A549 (cell line): Measurements from ENCODE around the gene VPS52. TPM values are rescaled to one million over a fixed set of nuclear protein-coding genes. Genes with fewer than 3 reads are reported as not detected.
A peak's percentile ranks its signal among the peaks of the same experiment; 100 is the strongest.

Experiments
- ATAC-seq, 2 experiments: fragments of 200-7000 bp in 1 of 2; fragments of >200 bp in 1 of 2; cut with Nextera tagmentation in 1 of 2; cut with Tn5 transposase in 1 of 2; 3 replicates each; pipeline versions ENCODE4 v1.8.0 to v1.9.1; 2018 to 2020; ENCODE audit warnings: mild to moderate bottlenecking in 1 of 2, moderate library complexity in 1 of 2
- CTCF ChIA-PET: fragments of 300-600 bp; sonication (Branson Sonifier 250); formaldehyde crosslinking; extraction: SDS; loops from one replicate; lab custom pipeline; 2021; ENCODE audit warnings: antibody characterized with exemption, inconsistent platforms; lab: Yijun Ruan, JAX
- POLR2A ChIA-PET: fragments of 350-600 bp; formaldehyde crosslinking; extraction: SDS; loops from one replicate; lab custom pipeline; 2021; ENCODE audit warnings: antibody characterized with exemption, inconsistent platforms; lab: Yijun Ruan, JAX
- DNase-seq, 2 experiments: peaks; one replicate each; pipeline versions ENCODE4 v3.0.0 to v3.0.0-alpha.2; 2011 to 2016; ENCODE audit warnings: low read depth in 1 of 2, low spot score in 1 of 2
- FAIRE-seq: peaks from 2 replicates; lab custom pipeline; 2011; peaks lifted over from hg19 to GRCh38; lab: Jason Lieb, UNC
- H3K27ac ChIP-seq, 2 experiments: fragments of >200 bp; sonication (Bioruptor Twin); formaldehyde crosslinking; 3 replicates each; pipeline ENCODE4 v1.5.1; 2016 to 2017
- H3K4me1 ChIP-seq: fragments of >200 bp; sonication (Bioruptor Twin); formaldehyde crosslinking; 3 replicates; pipeline ENCODE4 v1.6.1; 2016
- H3K4me2 ChIP-seq: fragments of >200 bp; sonication (Bioruptor Twin); formaldehyde crosslinking; 3 replicates; pipeline ENCODE4 v1.6.1; 2016
- H3K4me3 ChIP-seq: fragments of >200 bp; sonication (Bioruptor Twin); formaldehyde crosslinking; 3 replicates; pipeline ENCODE4 v1.5.1; 2016
- H3K9me3 ChIP-seq: fragments of >200 bp; sonication (Bioruptor Twin); formaldehyde crosslinking; 3 replicates; pipeline ENCODE4 v1.6.1; 2016
- FOSB ChIP-seq: fragments of 250-450 bp; sonication (Bioruptor Pico); IDR thresholded peaks from 2 replicates; pipeline ENCODE4 v1.5.0; 2020; ENCODE audit warnings: mild to moderate bottlenecking, moderate library complexity
- HDAC2 ChIP-seq: fragments of 200-600 bp; sonication (generic); IDR thresholded peaks from 2 replicates; pipeline ENCODE4 v1.6.1; 2016
- HEYL ChIP-seq: fragments of 250-450 bp; sonication (Bioruptor Pico); IDR thresholded peaks from 2 replicates; pipeline ENCODE4 v1.8.0; 2021; ENCODE audit warnings: mild to moderate bottlenecking, moderate library complexity
- JUN ChIP-seq, 2 experiments: fragments of >200 bp; sonication (Bioruptor Twin); formaldehyde crosslinking; IDR thresholded peaks; 2 replicates in 1 of 2; 3 replicates in 1 of 2; pipeline ENCODE4 v1.6.1; 2016 to 2017
- KDM5A ChIP-seq: fragments of 200-600 bp; sonication (generic); IDR thresholded peaks from 2 replicates; pipeline ENCODE4 v1.6.1; 2016; ENCODE audit warnings: antibody characterized with exemption, mild to moderate bottlenecking
- RNF2 ChIP-seq: fragments of 200-600 bp; sonication (generic); IDR thresholded peaks from 2 replicates; pipeline ENCODE4 v1.6.1; 2016; ENCODE audit warnings: low read depth, mild to moderate bottlenecking, antibody characterized with exemption, moderate library complexity, borderline replicate concordance
- ZC3H11A ChIP-seq: fragments of 450-650 bp; IDR thresholded peaks from 2 replicates; pipeline ENCODE4 v1.6.1; 2014; ENCODE audit warnings: antibody characterized with exemption, mild to moderate bottlenecking
- whole genome bisulfite sequencing: methylation state at CpG from one replicate; pipeline ENCODE4 v1.1.6; 2017; ENCODE audit errors: missing lambda C conversion rate; 5-methylcytosine and 5-hydroxymethylcytosine counted together
- polyA plus RNA-seq, 4 experiments: library from polyadenylated mRNA; depleted of rRNA in 3 of 4; stranded (reverse); fragments of >200 nt; fragmentation: RNase III in 1 of 4; extraction: RNeasy Plus Mini Kit Qiagen cat#74134 plus additional on column Dnase treatment in 1 of 4; gene quantifications; 2 replicates in 3 of 4; 3 replicates in 1 of 4; pipeline ENCODE4 v1.2.3, GENCODE V29; 2011 to 2017
- small RNA-seq, 6 experiments: library from RNA; depleted of rRNA; stranded (forward); fragments of <200 nt; gene quantifications; one replicate each; pipeline ENCODE3, GENCODE V24; 2012

Gene VPS52
- polyA plus RNA-seq, 2 of the 4 experiments (the other 2 are of a cell fraction) = 22.8 to 38.9 TPM

- no peak for ATAC-seq
- no peak for TF ChIP-seq FOSB
- DNase-seq = no peak
- peaks cover 50% of the 10 kb centered on the region for H3K4me1 ChIP-seq
- H3K27ac ChIP-seq = no peak overlapping the region
- ChIA-PET POLR2A (no interaction called here), CTCF (interaction anchor here (0.8 kb wide), 1 partner anchor 46 kb away, joined by 3 read pairs; no protein-coding TSS in a partner anchor)
- H3K4me3 ChIP-seq = no peak overlapping the region
- H3K9me3 ChIP-seq = no peaks in the 10 kb centered on the region
- 77% methylated on average over 6 of the region's 6 CpGs for WGBS
- FAIRE-seq = no peak
- H3K4me2 ChIP-seq = no peak overlapping the region
These were observed 68.9 kb downstream of the VPS52 start for GRCh38 chr6:33202799-33203198.

DNA sequence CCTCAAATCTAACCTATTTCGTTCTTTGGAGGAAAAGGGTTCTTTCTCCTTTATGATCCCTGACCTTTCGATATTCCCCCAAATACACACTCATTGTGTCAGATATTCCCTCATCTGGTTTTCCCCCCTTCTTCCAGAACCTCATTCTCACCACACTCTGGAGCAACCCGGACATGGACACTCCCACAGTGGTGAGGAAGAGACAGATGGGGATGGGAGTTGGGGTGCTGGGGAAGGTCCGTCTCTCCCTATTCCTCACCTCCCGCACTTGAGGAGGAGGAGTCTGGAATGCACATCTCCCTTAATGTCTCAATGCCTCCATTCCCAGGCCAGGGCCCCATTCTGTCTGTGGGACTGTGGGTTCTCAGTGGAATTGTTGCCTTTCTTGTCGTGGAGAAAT, 69.7 kb downstream of the VPS52 start:
- POLR2A ChIA-PET = no interaction called here
- Histone ChIP-seq H3K4me1 (peaks cover 46% of the 10 kb centered on the region), H3K9me3 (no peaks in the 10 kb centered on the region), H3K4me3 (peak overlapping the region; percentile 98), H3K27ac (no peak overlapping the region), H3K4me2 (peak overlapping the region; percentile 97)
- DNase-seq (no peak), ATAC-seq (no peak), FAIRE-seq (no peak)
- 93% methylated on average over 6 of the region's 6 CpGs for WGBS
- CTCF ChIA-PET = interaction anchor here (1.0 kb wide), 1 partner anchor 46 kb away, joined by 3 read pairs; no protein-coding TSS in a partner anchor
- TF ChIP-seq HDAC2 (no peak), RNF2 (no peak), JUN (IDR thresholded peaks at IDR 0.05) (no peak)

DNA sequence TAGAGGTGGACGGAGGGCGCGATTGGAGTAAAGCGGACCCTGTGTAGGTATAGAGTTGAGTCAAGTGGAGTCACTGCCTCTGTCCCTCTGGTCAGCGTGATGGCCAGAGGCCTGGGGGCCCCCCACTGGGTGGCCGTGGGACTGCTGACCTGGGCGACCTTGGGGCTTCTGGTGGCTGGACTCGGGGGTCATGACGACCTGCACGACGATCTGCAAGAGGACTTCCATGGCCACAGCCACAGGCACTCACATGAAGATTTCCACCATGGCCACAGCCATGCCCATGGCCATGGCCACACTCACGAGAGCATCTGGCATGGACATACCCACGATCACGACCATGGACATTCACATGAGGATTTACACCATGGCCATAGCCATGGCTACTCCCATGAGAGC, 70.5 kb downstream of the VPS52 start:
- FAIRE-seq = no peak

More for the DNA sequence above, 70.5 kb downstream of the VPS52 start:
- POLR2A ChIA-PET = no interaction called here
- H3K4me3 ChIP-seq = peak overlapping the region; percentile 98
- peak overlapping the region; percentile 97 to 100 for H3K27ac ChIP-seq
- peaks cover 38% of the 10 kb centered on the region for H3K4me1 ChIP-seq
- TF ChIP-seq KDM5A = peak; percentile 5; the same call in 1 of the 2 replicates
- TF ChIP-seq ZC3H11A = no peak
- TF ChIP-seq HEYL (CRISPR knock-in tag) = no peak
- TF ChIP-seq, all 56 proteins: peak for 1
- no peak for DNase-seq
- no peak for ATAC-seq
- CTCF ChIA-PET = interaction anchor here (0.6 kb wide), 1 partner anchor 21 kb away, joined by 3 read pairs; no protein-coding TSS in a partner anchor
- Histone ChIP-seq H3K4me2 (peak overlapping the region; percentile 97), H3K9me3 (no peaks in the 10 kb centered on the region)
- WGBS = 3% methylated on average over 11 of the region's 14 CpGs

Small RNA genes lying within 50 kb of the gene (small RNA-seq; reads per million reads assigned to genes)
- gene MIR219A1 = 0.12 to 59.5 (median 26.0) reads per million in 6 experiments

Other genes with a start within 250 kb of the VPS52 start
- gene HLA-DPA1, start 198.2 kb downstream of the VPS52 start, polyA plus RNA-seq (2011; rRNA removed) = not detected in 2 replicates
- 0.09 TPM in 1 of 3 replicates, not detected in the others for gene HLA-DPA1, start 198.2 kb downstream of the VPS52 start, polyA plus RNA-seq (2017; fragmentation: RNase III; extraction: RNeasy Plus Mini Kit Qiagen cat#74134 plus additional on column Dnase treatment)
- gene HLA-DPB1, start 195.9 kb downstream of the VPS52 start, polyA plus RNA-seq (2011; rRNA removed) = not detected in 2 replicates
- gene HLA-DPB1, start 195.9 kb downstream of the VPS52 start, polyA plus RNA-seq (2017; fragmentation: RNase III; extraction: RNeasy Plus Mini Kit Qiagen cat#74134 plus additional on column Dnase treatment) = not detected in 3 replicates
- gene COL11A2, start 79.4 kb downstream of the VPS52 start, polyA plus RNA-seq (2011; rRNA removed) = 0.66 and 0.73 TPM in 2 replicates
- 0.93 to 1.3 TPM (median 1.1 TPM) in 3 replicates for gene COL11A2, start 79.4 kb downstream of the VPS52 start, polyA plus RNA-seq (2017; fragmentation: RNase III; extraction: RNeasy Plus Mini Kit Qiagen cat#74134 plus additional on column Dnase treatment)
- gene RXRB, start 71.2 kb downstream of the VPS52 start, polyA plus RNA-seq (2011; rRNA removed) = 15.6 and 21.1 TPM in 2 replicates
- 19.1 to 21.3 TPM (median 20.3 TPM) in 3 replicates for gene RXRB, start 71.2 kb downstream of the VPS52 start, polyA plus RNA-seq (2017; fragmentation: RNase III; extraction: RNeasy Plus Mini Kit Qiagen cat#74134 plus additional on column Dnase treatment)
- 59.0 and 66.5 TPM in 2 replicates for gene SLC39A7, start 71.0 kb downstream of the VPS52 start, polyA plus RNA-seq (2011; rRNA removed)
- gene SLC39A7, start 71.0 kb downstream of the VPS52 start, polyA plus RNA-seq (2017; fragmentation: RNase III; extraction: RNeasy Plus Mini Kit Qiagen cat#74134 plus additional on column Dnase treatment) = 104 to 125 TPM (median 122 TPM) in 3 replicates
- gene HSD17B8, start 67.2 kb downstream of the VPS52 start, polyA plus RNA-seq (2011; rRNA removed) = 15.9 and 16.5 TPM in 2 replicates
- gene HSD17B8, start 67.2 kb downstream of the VPS52 start, polyA plus RNA-seq (2017; fragmentation: RNase III; extraction: RNeasy Plus Mini Kit Qiagen cat#74134 plus additional on column Dnase treatment) = 9.3 to 9.6 TPM (median 9.5 TPM) in 3 replicates
- 12.7 and 14.6 TPM in 2 replicates for gene RING1, start 63.4 kb downstream of the VPS52 start, polyA plus RNA-seq (2011; rRNA removed)
- gene RING1, start 63.4 kb downstream of the VPS52 start, polyA plus RNA-seq (2017; fragmentation: RNase III; extraction: RNeasy Plus Mini Kit Qiagen cat#74134 plus additional on column Dnase treatment) = 31.4 to 39.0 TPM (median 35.0 TPM) in 3 replicates
- gene RPS18, start 199 bp upstream of the VPS52 start, polyA plus RNA-seq (2011; rRNA removed) = 3,426 and 3,692 TPM in 2 replicates
- 3,611 to 3,881 TPM (median 3,639 TPM) in 3 replicates for gene RPS18, start 199 bp upstream of the VPS52 start, polyA plus RNA-seq (2017; fragmentation: RNase III; extraction: RNeasy Plus Mini Kit Qiagen cat#74134 plus additional on column Dnase treatment)
- 0.54 and 0.74 TPM in 2 replicates for gene B3GALT4, start 5.2 kb upstream of the VPS52 start, polyA plus RNA-seq (2011; rRNA removed)
- gene B3GALT4, start 5.2 kb upstream of the VPS52 start, polyA plus RNA-seq (2017; fragmentation: RNase III; extraction: RNeasy Plus Mini Kit Qiagen cat#74134 plus additional on column Dnase treatment) = 0.24 to 0.41 TPM (median 0.27 TPM) in 3 replicates
- gene WDR46, start 17.4 kb upstream of the VPS52 start, polyA plus RNA-seq (2011; rRNA removed) = 35.1 TPM in 2 replicates
- gene WDR46, start 17.4 kb upstream of the VPS52 start, polyA plus RNA-seq (2017; fragmentation: RNase III; extraction: RNeasy Plus Mini Kit Qiagen cat#74134 plus additional on column Dnase treatment) = 88.4 to 91.2 TPM (median 89.6 TPM) in 3 replicates
- 61.2 and 84.6 TPM in 2 replicates for gene PFDN6, start 17.7 kb upstream of the VPS52 start, polyA plus RNA-seq (2011; rRNA removed)
- gene PFDN6, start 17.7 kb upstream of the VPS52 start, polyA plus RNA-seq (2017; fragmentation: RNase III; extraction: RNeasy Plus Mini Kit Qiagen cat#74134 plus additional on column Dnase treatment) = 117 to 138 TPM (median 120 TPM) in 3 replicates
- 11.6 and 12.9 TPM in 2 replicates for gene RGL2, start 27.1 kb upstream of the VPS52 start, polyA plus RNA-seq (2011; rRNA removed)
- 9.6 to 13.9 TPM (median 12.9 TPM) in 3 replicates for gene RGL2, start 27.1 kb upstream of the VPS52 start, polyA plus RNA-seq (2017; fragmentation: RNase III; extraction: RNeasy Plus Mini Kit Qiagen cat#74134 plus additional on column Dnase treatment)
- gene TAPBP, start 42.2 kb upstream of the VPS52 start, polyA plus RNA-seq (2011; rRNA removed) = 16.8 and 17.1 TPM in 2 replicates
- 32.2 to 40.0 TPM (median 37.5 TPM) in 3 replicates for gene TAPBP, start 42.2 kb upstream of the VPS52 start, polyA plus RNA-seq (2017; fragmentation: RNase III; extraction: RNeasy Plus Mini Kit Qiagen cat#74134 plus additional on column Dnase treatment)
- gene ZBTB22, start 45.9 kb upstream of the VPS52 start, polyA plus RNA-seq (2011; rRNA removed) = 3.2 and 4.2 TPM in 2 replicates
- 5.1 to 8.4 TPM (median 8.3 TPM) in 3 replicates for gene ZBTB22, start 45.9 kb upstream of the VPS52 start, polyA plus RNA-seq (2017; fragmentation: RNase III; extraction: RNeasy Plus Mini Kit Qiagen cat#74134 plus additional on column Dnase treatment)
- gene DAXX, start 51.1 kb upstream of the VPS52 start, polyA plus RNA-seq (2011; rRNA removed) = 20.3 and 24.4 TPM in 2 replicates
- gene DAXX, start 51.1 kb upstream of the VPS52 start, polyA plus RNA-seq (2017; fragmentation: RNase III; extraction: RNeasy Plus Mini Kit Qiagen cat#74134 plus additional on column Dnase treatment) = 34.5 to 45.8 TPM (median 41.3 TPM) in 3 replicates
- gene KIFC1, start 119.9 kb upstream of the VPS52 start, polyA plus RNA-seq (2011; rRNA removed) = 23.0 and 23.9 TPM in 2 replicates
- 29.1 to 33.7 TPM (median 30.5 TPM) in 3 replicates for gene KIFC1, start 119.9 kb upstream of the VPS52 start, polyA plus RNA-seq (2017; fragmentation: RNase III; extraction: RNeasy Plus Mini Kit Qiagen cat#74134 plus additional on column Dnase treatment)
- 14.0 and 21.2 TPM in 2 replicates for gene PHF1, start 139.1 kb upstream of the VPS52 start, polyA plus RNA-seq (2011; rRNA removed)
- gene PHF1, start 139.1 kb upstream of the VPS52 start, polyA plus RNA-seq (2017; fragmentation: RNase III; extraction: RNeasy Plus Mini Kit Qiagen cat#74134 plus additional on column Dnase treatment) = 16.6 to 21.6 TPM (median 21.4 TPM) in 3 replicates
- 98.9 and 106 TPM in 2 replicates for gene CUTA, start 146.2 kb upstream of the VPS52 start, polyA plus RNA-seq (2011; rRNA removed)
- gene CUTA, start 146.2 kb upstream of the VPS52 start, polyA plus RNA-seq (2017; fragmentation: RNase III; extraction: RNeasy Plus Mini Kit Qiagen cat#74134 plus additional on column Dnase treatment) = 171 to 175 TPM (median 172 TPM) in 3 replicates
- gene SYNGAP1, start 148.2 kb upstream of the VPS52 start, polyA plus RNA-seq (2011; rRNA removed) = 2.2 and 3.6 TPM in 2 replicates
- gene SYNGAP1, start 148.2 kb upstream of the VPS52 start, polyA plus RNA-seq (2017; fragmentation: RNase III; extraction: RNeasy Plus Mini Kit Qiagen cat#74134 plus additional on column Dnase treatment) = 6.9 to 10.8 TPM (median 9.2 TPM) in 3 replicates
- gene ZBTB9, start 182.7 kb upstream of the VPS52 start, polyA plus RNA-seq (2011; rRNA removed) = 6.9 and 9.5 TPM in 2 replicates
- 9.1 to 9.9 TPM (median 9.5 TPM) in 3 replicates for gene ZBTB9, start 182.7 kb upstream of the VPS52 start, polyA plus RNA-seq (2017; fragmentation: RNase III; extraction: RNeasy Plus Mini Kit Qiagen cat#74134 plus additional on column Dnase treatment)